Transverse colon (tissue), 3 donors: ENCODE measurements around the gene PDGFD.

ENCODE experiments used
- POLR2A ChIP-seq: fragments of 450-650 bp; IDR thresholded peaks from one replicate; pipeline ENCODE4 v1.6.1; 2016; ENCODE audit warnings: antibody characterized with exemption, mild to moderate bottlenecking, moderate library complexity
- TF ChIP-seq, protein P1 (sequence below), 5 experiments: fragments of 200-600 bp in 3 of 5; fragments of 450-650 bp in 2 of 5; sonication (generic) in 3 of 5; IDR thresholded peaks; 1 replicate in 2 of 5; 2 replicates in 3 of 5; pipeline ENCODE4 v1.5.1; 2016 to 2017; ENCODE audit warnings: antibody characterized with exemption in 5 of 5, inconsistent platforms in 3 of 5, mild to moderate bottlenecking in 2 of 5, moderate library complexity in 1 of 5

DNA sequence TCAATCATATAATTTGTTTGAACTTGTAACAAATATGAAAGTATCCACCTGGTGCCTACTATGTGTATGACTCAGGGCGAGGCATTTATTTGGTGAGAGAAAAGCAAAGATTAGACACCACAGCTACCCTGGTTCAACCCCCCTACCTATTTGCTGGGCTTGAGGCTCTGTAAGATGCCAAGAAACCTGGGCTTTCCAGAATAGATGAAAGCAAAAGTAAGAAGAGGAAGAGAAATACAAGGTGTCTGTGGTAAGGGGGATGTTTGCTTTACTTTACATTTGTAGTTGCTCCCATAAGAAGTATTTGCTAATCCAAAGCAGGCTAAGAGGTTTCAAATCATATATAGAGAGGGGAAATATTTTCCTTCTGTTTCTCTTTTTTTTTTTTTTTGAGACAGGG, 65.8 kb downstream of the PDGFD start:
- TF ChIP-seq, protein P1, sequence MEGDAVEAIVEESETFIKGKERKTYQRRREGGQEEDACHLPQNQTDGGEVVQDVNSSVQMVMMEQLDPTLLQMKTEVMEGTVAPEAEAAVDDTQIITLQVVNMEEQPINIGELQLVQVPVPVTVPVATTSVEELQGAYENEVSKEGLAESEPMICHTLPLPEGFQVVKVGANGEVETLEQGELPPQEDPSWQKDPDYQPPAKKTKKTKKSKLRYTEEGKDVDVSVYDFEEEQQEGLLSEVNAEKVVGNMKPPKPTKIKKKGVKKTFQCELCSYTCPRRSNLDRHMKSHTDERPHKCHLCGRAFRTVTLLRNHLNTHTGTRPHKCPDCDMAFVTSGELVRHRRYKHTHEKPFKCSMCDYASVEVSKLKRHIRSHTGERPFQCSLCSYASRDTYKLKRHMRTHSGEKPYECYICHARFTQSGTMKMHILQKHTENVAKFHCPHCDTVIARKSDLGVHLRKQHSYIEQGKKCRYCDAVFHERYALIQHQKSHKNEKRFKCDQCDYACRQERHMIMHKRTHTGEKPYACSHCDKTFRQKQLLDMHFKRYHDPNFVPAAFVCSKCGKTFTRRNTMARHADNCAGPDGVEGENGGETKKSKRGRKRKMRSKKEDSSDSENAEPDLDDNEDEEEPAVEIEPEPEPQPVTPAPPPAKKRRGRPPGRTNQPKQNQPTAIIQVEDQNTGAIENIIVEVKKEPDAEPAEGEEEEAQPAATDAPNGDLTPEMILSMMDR (IDR thresholded peaks at IDR 0.05) = no peak
- no peak for TF ChIP-seq POLR2A
